Measurements from ENCODE around the gene KCNK3.

DNA sequence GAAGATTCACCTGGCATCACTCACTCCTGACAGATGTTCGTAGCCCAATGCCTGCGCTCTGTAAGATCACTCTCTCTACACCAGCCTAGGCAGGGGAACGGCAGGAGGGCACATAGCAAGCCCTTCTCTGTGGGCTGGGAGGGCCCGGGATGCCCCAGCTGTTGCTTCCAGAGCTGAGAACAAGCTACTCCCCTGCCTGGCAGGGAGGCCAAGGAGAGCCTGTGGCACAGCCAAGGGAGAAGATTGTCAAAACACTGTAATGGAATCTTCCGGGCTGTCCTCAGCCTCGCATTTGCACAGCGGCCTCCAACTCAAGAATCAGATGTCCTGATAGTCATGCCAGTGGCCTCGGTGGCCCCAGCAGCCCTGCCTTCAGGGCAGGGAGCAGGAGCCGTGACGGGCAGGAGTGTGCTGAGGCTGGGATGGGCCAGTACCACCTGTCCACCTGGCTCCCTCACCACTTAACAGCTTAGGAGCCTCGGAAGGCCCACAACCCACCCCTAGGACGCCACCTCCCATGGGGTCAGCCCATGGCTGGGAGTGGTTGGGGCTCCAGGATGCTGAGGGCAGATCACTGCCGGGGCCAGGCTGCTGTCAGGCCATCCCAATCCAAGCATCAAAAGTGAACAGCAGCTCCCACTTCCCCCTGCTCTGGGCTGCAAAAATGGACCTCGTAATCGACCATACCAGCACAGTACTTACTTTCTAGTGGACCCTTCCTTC lies 49.7 kb downstream of the KCNK3 start:
- no peak for TF ChIP-seq POLR2A (IDR thresholded peaks at IDR 0.05; ENCODE audit: low read length)
- no peak for TF ChIP-seq GATA1 (IDR thresholded peaks at IDR 0.05; ENCODE audit: low read depth, low read length)

Data from erythroblast (primary cell).